22Rv1 (cell line): ENCODE data around the gene HIF1AN.
"Not testable (repeated sequence)": the region's sequence is repeated elsewhere in the genome, so short reads cannot be mapped to it uniquely, and the experiment has no call there.

ENCODE experiments used
- H3K27ac ChIP-seq: fragments of 450-650 bp; 2 replicates; pipeline ENCODE4 v1.5.1; 2017
- CTCF ChIP-seq: fragments of 450-650 bp; IDR thresholded peaks from 2 replicates; pipeline ENCODE4 v1.5.1; 2017; ENCODE audit warnings: mild to moderate bottlenecking
- ZFX ChIP-seq: fragments of 450-650 bp; IDR thresholded peaks from 2 replicates; pipeline ENCODE4 v1.6.1; 2017; ENCODE audit warnings: antibody characterized with exemption, borderline replicate concordance

HIF1AN gene

GRCh38 chr10:100571084-100571856 lies 35.5 kb downstream of the HIF1AN start:
- TF ChIP-seq ZFX (no peak), CTCF (no peak)
- H3K27ac ChIP-seq, result no peak overlapping the region

DNA sequence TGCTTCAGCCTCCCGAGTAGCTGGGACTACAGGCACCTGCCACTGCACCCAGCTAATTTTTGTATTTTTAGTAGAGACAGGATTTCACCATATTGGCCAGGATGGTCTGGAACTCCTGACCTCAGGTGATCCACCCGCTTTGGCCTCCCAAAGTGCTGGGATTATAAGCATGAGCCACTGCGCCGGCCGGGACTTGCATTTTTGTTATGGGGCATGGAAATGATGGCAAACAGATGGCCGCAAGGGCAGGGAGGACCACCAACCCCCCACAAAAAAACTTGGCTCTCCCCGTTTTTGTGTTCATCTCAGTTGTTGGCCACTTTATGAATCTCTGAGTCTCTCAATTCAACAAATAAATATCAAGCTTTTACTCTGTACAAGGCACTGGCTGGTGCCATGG lies 39.4 kb downstream of the HIF1AN start:
- H3K27ac ChIP-seq, result not testable (repeated sequence)

- no peak for TF ChIP-seq CTCF
- TF ChIP-seq ZFX, result no peak
- no peak overlapping the region for H3K27ac ChIP-seq
Observed at GRCh38 chr10:100575585-100576281, 40.0 kb downstream of the HIF1AN start.

DNA sequence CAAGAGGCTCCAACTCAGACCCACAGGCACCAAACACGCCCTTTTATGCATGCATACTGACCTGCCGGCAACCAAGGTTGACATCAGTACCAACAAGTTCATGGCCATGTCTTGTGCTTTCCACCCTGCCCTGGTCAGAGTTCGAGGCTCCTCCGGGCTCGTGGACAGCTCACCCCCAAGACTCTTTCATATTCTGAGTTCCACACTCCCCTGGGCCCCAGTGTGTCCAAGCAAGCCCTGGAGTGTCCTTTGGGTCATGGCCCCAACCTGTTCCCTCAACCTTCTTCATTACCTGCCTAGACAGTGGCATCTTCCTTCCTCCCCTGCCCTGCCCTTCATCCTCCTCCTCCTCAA lies 40.5 kb downstream of the HIF1AN start:
- no peak overlapping the region for H3K27ac ChIP-seq
- TF ChIP-seq CTCF (no peak), ZFX (no peak)

DNA sequence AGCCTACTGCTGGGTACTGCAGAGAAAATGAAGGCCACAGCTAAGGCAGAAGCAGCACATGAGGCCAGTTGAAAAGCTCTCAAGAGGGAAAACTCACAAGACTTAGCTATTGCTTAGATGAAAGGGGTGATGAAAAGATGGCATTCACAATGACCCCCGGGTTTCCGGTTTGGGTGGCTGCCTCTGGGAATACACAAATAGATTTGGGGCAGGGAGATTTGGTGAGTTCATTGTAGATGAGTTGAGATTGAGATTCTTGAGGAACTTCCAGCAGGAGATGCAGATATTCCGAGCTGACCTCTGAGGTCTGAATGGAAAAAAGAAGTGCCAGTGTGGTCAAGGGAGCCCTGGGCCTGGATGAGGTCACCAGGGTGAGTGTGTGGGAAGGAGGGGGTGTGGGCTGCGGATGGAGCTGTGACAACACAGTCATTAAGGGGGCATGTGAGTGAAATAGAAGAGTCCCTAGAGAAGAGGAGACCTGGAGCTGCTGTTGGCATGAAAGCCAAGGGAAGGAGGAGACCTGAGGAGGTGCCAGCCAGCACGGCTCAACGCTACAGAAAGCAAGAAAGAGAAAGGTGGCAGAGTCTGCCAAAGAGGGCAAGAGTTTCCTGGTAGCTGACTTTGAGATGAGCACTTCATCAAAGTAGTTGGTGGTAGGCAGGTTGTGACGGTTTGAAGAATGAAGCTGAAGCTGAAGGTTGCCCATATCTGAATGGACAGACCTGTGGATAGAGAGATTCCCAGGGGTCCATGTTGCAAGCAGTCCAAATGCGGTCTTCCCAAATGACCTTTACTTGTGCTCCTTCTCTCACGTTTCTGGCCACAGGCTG lies 43.7 kb downstream of the HIF1AN start:
- no peak overlapping the region for H3K27ac ChIP-seq
- TF ChIP-seq ZFX, result no peak
- TF ChIP-seq CTCF, result no peak

DNA sequence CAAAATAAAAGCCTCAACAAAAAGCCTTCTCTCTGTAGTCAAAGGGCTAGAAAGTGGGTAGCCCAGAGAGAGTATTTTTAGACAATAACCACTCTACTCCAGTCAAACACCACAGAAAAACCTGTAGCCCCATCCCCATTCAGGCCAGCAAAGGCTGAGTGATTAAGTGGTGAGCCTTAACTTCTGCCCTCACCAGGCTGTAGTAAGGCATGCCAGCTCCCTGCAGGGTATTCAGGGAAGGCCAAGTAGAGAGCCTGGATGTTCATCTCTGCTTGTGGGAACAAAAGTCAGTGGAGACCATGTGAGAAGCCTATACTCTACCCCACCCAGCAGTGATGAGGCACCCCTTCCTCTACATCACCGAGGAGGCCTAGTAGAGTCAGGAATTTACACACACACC lies 51.2 kb downstream of the HIF1AN start:
- no peak overlapping the region for H3K27ac ChIP-seq
- no peak for TF ChIP-seq ZFX

DNA sequence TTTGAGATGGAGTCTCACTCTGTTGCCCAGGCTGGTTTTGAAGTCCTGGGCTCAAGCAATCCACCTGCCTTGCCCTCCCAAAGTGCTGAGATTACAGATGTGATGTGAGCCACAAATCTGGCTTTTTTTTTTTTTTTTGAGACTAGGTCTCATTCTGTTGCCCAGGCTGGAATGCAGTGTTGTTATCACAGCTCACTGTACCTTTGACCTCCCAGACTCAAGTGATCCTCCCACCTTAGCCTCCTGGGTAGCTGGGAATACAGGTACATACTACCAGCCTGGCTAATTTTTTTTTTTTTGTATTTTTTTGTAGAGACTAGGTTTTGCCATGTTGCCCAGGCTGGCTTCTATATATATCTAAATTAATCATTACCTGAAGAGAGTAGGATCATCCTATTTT lies 62.4 kb downstream of the HIF1AN start:
- no peak overlapping the region for H3K27ac ChIP-seq
- TF ChIP-seq ZFX (no peak), CTCF (no peak)

DNA sequence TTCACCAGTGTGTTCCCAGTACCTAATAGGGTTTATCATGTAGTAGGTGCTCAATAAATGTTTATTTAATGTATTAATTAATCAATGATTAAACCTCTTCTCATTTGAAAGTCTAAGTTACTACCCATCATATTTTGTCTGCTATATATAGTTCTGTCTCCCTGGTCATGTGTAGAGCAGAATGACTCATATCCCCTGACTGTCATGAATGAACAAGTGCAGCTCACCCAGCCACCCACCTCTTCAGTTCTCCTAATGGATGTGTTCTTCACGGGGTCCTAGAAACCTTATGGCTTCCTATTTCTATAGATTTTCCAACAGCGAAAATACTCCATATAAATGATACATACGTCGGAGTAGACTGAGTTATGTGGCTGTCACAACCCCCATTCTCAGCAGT lies 64.5 kb downstream of the HIF1AN start:
- no peak for TF ChIP-seq ZFX
- TF ChIP-seq CTCF, result no peak
- H3K27ac ChIP-seq, result no peak overlapping the region
